ENCODE data around the gene HPD. TPM values are rescaled to one million over a fixed set of nuclear protein-coding genes. Genes with fewer than 3 reads are reported as not detected.
"Not testable (repeated sequence)": the region's sequence is repeated elsewhere in the genome, so short reads cannot be mapped to it uniquely, and the experiment has no call there.

The HPD gene
- total RNA-seq, 1 experiment from 2014 or later = 0.21 TPM

- no TSS peak for BruUV-seq (replicated peaks)
- H3K27ac Mint-ChIP-seq (ENCODE audit: low read depth, unreplicated experiment) = no peak overlapping the region
- CTCF ChIA-PET = interaction anchor here (0.5 to 1.4 kb wide), 4 partner anchors 15 to 125 kb away, joined by 3 to 5 read pairs (median 3); no protein-coding TSS in a partner anchor
Observed at GRCh38 chr12:121883315-121883660, 24.6 kb upstream of the HPD start.

GRCh38 chr12:121876080-121876447 is 17.4 kb upstream of the HPD start:
- H3K4me1 Mint-ChIP-seq (ENCODE audit: insufficient read depth, unreplicated experiment); BruUV-seq (replicated peaks); H3K4me3 Mint-ChIP-seq (ENCODE audit: unreplicated experiment); H3K27me3 Mint-ChIP-seq (ENCODE audit: insufficient read depth, unreplicated experiment); H3K36me3 Mint-ChIP-seq (ENCODE audit: insufficient read depth, unreplicated experiment); H3K9me3 Mint-ChIP-seq (ENCODE audit: unreplicated experiment); CTCF ChIA-PET; H3K27ac Mint-ChIP-seq (ENCODE audit: low read depth, unreplicated experiment); DNase-seq (ENCODE audit: unreplicated experiment); intact Hi-C loops (cut with micrococcal nuclease): not testable (repeated sequence)
- POLR2A ChIA-PET = interaction anchor here (1.2 kb wide), 1 partner anchor 73 kb away, joined by 3 read pairs; no protein-coding TSS in a partner anchor

More at GRCh38 chr12:121883315-121883660, 24.6 kb upstream of the HPD start:
- DNase-seq (ENCODE audit: unreplicated experiment) = no peak
- Mint-ChIP-seq H3K27me3 (ENCODE audit: insufficient read depth, unreplicated experiment) (no peaks in the 10 kb centered on the region), H3K4me3 (ENCODE audit: unreplicated experiment) (no peak overlapping the region), H3K36me3 (ENCODE audit: insufficient read depth, unreplicated experiment) (no peaks in the 10 kb centered on the region), H3K9me3 (ENCODE audit: unreplicated experiment) (no peaks in the 10 kb centered on the region), H3K4me1 (ENCODE audit: insufficient read depth, unreplicated experiment) (no peaks in the 10 kb centered on the region)
- TF ChIP-seq CTCF (IDR thresholded peaks at IDR 0.05; ENCODE audit: unreplicated experiment) = no peak
- POLR2A ChIA-PET = interaction anchor here (0.6 kb wide), 1 partner anchor 197 kb away, joined by 5 read pairs; no protein-coding TSS in a partner anchor
- intact Hi-C loops (cut with micrococcal nuclease) = no loop called here

- no TSS peak for BruUV-seq (replicated peaks)
- H3K4me1 Mint-ChIP-seq (ENCODE audit: insufficient read depth, unreplicated experiment) = peaks cover 7% of the 10 kb centered on the region
- no peak for DNase-seq (ENCODE audit: unreplicated experiment)
- H3K27me3 Mint-ChIP-seq (ENCODE audit: insufficient read depth, unreplicated experiment) = no peaks in the 10 kb centered on the region
- no peak overlapping the region for H3K27ac Mint-ChIP-seq (ENCODE audit: low read depth, unreplicated experiment)
- intact Hi-C loops (cut with micrococcal nuclease) = no loop called here
- POLR2A ChIA-PET = interaction anchor here (1.2 kb wide), 1 partner anchor 73 kb away, joined by 3 read pairs; no protein-coding TSS in a partner anchor
- TF ChIP-seq CTCF (IDR thresholded peaks at IDR 0.05; ENCODE audit: unreplicated experiment) = no peak
- no peaks in the 10 kb centered on the region for H3K36me3 Mint-ChIP-seq (ENCODE audit: insufficient read depth, unreplicated experiment)
- no peak overlapping the region for H3K4me3 Mint-ChIP-seq (ENCODE audit: unreplicated experiment)
- CTCF ChIA-PET = no interaction called here
- no peaks in the 10 kb centered on the region for H3K9me3 Mint-ChIP-seq (ENCODE audit: unreplicated experiment)
Observed at GRCh38 chr12:121875582-121875981, 16.9 kb upstream of the HPD start.

GRCh38 chr12:121874071-121874470 is 15.4 kb upstream of the HPD start:
- Mint-ChIP-seq H3K4me3 (ENCODE audit: unreplicated experiment) (no peak overlapping the region), H3K27me3 (ENCODE audit: insufficient read depth, unreplicated experiment) (no peaks in the 10 kb centered on the region), H3K36me3 (ENCODE audit: insufficient read depth, unreplicated experiment) (no peaks in the 10 kb centered on the region), H3K4me1 (ENCODE audit: insufficient read depth, unreplicated experiment) (peaks cover 7% of the 10 kb centered on the region), H3K9me3 (ENCODE audit: unreplicated experiment) (no peaks in the 10 kb centered on the region), H3K27ac (ENCODE audit: low read depth, unreplicated experiment) (no peak overlapping the region)
- DNase-seq (ENCODE audit: unreplicated experiment) = no peak
- BruUV-seq (replicated peaks) = no TSS peak
- CTCF ChIA-PET = no interaction called here
- TF ChIP-seq CTCF (IDR thresholded peaks at IDR 0.05; ENCODE audit: unreplicated experiment) = no peak
- intact Hi-C loops (cut with micrococcal nuclease) = no loop called here
- POLR2A ChIA-PET = interaction anchor here (0.6 kb wide), 1 partner anchor 71 kb away, joined by 3 read pairs; no protein-coding TSS in a partner anchor

- no peaks in the 10 kb centered on the region for H3K36me3 Mint-ChIP-seq (ENCODE audit: insufficient read depth, unreplicated experiment)
- BruUV-seq (replicated peaks) = no TSS peak
Observed at GRCh38 chr12:121873216-121873569, 14.5 kb upstream of the HPD start.

More at GRCh38 chr12:121873216-121873569, 14.5 kb upstream of the HPD start:
- Mint-ChIP-seq H3K9me3 (ENCODE audit: unreplicated experiment) (no peaks in the 10 kb centered on the region), H3K4me1 (ENCODE audit: insufficient read depth, unreplicated experiment) (peaks cover 7% of the 10 kb centered on the region), H3K4me3 (ENCODE audit: unreplicated experiment) (no peak overlapping the region), H3K27me3 (ENCODE audit: insufficient read depth, unreplicated experiment) (no peaks in the 10 kb centered on the region), H3K27ac (ENCODE audit: low read depth, unreplicated experiment) (no peak overlapping the region)
- ChIA-PET CTCF (interaction anchor here (0.6 to 1.2 kb wide), 3 partner anchors 79 to 895 kb away, joined by 3 read pairs; no protein-coding TSS in a partner anchor), POLR2A (interaction anchor here (0.6 to 0.9 kb wide), 3 partner anchors 61 to 75 kb away, joined by 3 to 4 read pairs (median 3); no protein-coding TSS in a partner anchor)
- intact Hi-C loops (cut with micrococcal nuclease) = no loop called here
- DNase-seq (ENCODE audit: unreplicated experiment) = no peak
- no peak for TF ChIP-seq CTCF (IDR thresholded peaks at IDR 0.05; ENCODE audit: unreplicated experiment)

Data from MCF 10A (cell line).